GM20431 (cell line): ENCODE measurements around the gene COL4A2.
"Not testable (repeated sequence)": the region's sequence is repeated elsewhere in the genome, so short reads cannot be mapped to it uniquely, and the experiment has no call there.

ENCODE experiments used
- in situ Hi-C: fragments of 300-500 bp; cut with MseI, MboI; formaldehyde crosslinking; loops from one replicate; pipeline ENCODE4 v1.15.0; 2020; ENCODE audit warnings: low sequenced_read_pairs; ENCODE audit not compliant: unreplicated experiment

COL4A2 gene

GRCh38 chr13:110446575-110446890 lies 139.4 kb downstream of the COL4A2 start:
- in situ Hi-C loops: no loop called here

- in situ Hi-C loops: no loop called here
Measured at GRCh38 chr13:110447058-110447511, 140.0 kb downstream of the COL4A2 start.

GRCh38 chr13:110447801-110448200 lies 140.7 kb downstream of the COL4A2 start:
- in situ Hi-C loops: no loop called here

- in situ Hi-C loops: no loop called here
Measured at GRCh38 chr13:110448230-110448629, 141.1 kb downstream of the COL4A2 start.

DNA sequence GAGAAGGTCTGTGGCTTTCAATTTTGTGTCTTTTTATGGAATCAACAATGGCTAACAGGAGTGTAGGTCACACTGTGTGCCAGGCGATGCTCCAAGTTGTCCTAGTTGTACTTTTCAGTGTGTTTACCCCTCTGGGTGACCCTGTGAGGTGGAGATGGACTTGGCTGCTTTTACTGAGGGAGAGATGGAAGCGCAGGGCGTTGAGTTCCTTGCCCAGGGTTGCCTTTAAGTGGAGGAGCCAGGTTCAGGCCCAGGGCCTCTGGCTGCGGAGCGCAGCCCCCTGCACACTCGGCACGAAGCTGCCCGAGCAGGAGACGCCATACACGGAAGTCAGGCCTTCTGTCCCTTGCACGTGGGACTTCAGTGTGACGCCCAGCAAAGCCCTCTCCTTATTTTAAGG lies 141.6 kb downstream of the COL4A2 start:
- in situ Hi-C loops: no loop called here

DNA sequence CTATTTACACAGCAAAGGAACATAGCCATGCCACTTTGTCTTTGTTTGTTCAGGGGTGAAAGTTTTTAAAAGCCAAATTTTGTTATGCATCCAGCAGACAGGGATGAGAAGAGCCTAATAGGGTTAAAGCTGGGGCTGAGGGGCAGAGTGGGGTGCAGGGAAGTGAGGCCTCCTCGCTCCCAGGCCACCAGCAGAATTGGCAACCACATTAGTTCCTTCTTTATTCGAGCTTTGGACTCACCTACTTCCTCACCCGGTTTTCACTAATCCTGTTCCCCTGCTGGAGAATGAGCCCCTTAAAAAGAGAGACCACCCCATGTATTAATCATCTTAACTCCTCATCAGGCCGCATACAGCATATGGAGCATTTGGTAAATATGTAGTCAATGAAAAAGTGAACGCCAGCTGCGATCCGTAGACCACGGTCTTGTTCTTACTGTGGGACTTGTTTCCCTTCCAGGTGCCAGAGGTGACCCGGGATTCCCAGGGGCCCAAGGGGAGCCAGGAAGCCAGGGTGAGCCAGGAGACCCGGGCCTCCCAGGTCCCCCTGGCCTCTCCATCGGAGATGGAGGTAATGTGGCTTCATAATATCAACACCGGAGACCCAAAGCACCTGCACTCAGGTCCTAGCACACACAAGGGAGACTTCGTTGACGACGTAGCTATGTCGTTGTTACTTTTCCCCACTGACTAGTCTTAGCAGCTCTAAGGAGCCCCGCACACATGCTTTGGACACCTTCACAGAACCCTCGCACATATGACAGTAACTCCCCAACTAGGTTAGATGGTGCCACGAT lies 142.3 kb downstream of the COL4A2 start:
- in situ Hi-C loops: no loop called here

- in situ Hi-C loops: no loop called here
Measured at GRCh38 chr13:110450016-110450900, 143.2 kb downstream of the COL4A2 start.

GRCh38 chr13:110450941-110451730 lies 144.1 kb downstream of the COL4A2 start:
- in situ Hi-C loops: no loop called here

- in situ Hi-C loops: not testable (repeated sequence)
Measured at GRCh38 chr13:110453091-110453490, 146.0 kb downstream of the COL4A2 start.

- in situ Hi-C loops: no loop called here
Measured at GRCh38 chr13:110453797-110454196, 146.7 kb downstream of the COL4A2 start.

DNA sequence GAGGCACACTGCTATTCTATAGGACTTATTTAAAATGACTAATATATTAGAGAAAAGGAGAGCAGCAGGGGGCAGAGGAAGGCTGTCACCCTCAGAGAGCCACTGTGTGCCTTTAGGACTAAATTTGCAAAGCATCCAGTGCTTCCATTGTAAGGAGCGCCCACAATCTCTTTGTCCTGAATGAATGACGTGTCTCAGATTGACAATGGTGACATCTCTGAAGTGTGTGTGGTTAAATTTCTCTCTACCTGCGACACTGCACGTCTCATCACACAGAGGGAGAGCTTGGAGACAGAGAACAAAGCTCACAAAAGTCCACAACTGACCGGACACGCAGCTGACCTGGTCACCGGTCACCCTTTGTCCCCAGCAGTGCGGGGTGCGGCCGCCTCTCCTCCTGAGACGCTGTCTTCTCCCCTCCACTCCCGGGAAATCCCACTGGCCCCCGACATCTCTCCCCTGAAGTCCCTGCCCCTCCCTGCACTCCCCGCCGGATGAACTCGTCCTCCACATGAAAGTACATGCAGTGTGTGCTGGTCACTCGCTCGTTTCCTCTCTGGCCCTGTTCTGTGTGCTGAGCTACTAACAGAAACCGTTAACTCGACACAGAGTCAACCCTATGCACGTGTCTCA lies 147.3 kb downstream of the COL4A2 start:
- in situ Hi-C loops: no loop called here

- in situ Hi-C loops: no loop called here
Measured at GRCh38 chr13:110454956-110455355, 147.9 kb downstream of the COL4A2 start.

DNA sequence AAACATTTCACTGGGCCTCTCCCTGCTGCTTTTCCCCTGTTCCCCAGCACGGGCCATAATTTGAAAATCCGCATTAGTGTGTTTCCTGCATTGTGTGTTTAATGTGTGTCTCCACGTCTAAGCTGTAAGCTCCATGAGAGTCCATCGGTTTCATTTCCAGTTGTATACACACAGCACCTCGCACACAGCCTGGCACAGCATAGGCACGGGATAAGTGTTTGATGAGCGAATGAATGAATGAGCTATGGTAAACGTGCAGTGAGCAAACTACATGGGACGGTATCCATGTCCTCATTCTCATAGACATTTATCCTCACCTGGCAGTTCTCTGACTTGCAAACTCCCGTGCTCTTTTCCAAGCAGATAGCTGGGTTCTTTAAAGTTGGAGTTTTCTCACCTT lies 148.4 kb downstream of the COL4A2 start:
- in situ Hi-C loops: no loop called here

GRCh38 chr13:110455941-110456340 lies 148.9 kb downstream of the COL4A2 start:
- in situ Hi-C loops: no loop called here

DNA sequence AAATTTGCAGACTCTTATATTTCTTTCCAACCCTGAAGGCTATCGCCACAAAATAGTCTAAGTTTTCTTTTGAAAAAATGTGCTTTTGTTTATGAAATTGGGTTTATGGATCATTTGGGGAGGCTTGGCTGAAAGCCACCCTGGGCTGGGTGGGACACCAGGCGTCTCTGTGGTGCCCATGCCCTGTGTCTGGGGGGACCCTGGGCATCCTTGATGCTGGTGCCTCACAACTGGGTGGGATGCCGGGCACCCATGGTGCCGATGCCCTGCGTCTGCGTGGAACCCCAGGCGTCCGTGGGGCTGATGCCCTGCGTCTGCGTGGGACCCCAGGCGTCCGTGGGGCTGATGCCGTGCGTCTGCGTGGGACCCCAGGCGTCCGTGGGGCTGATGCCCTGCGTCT lies 149.5 kb downstream of the COL4A2 start:
- in situ Hi-C loops: no loop called here

- in situ Hi-C loops: no loop called here
Measured at GRCh38 chr13:110457361-110457760, 150.3 kb downstream of the COL4A2 start.

GRCh38 chr13:110458017-110458416 lies 150.9 kb downstream of the COL4A2 start:
- in situ Hi-C loops: no loop called here

- in situ Hi-C loops: no loop called here
Measured at GRCh38 chr13:110458594-110459365, 151.7 kb downstream of the COL4A2 start.

GRCh38 chr13:110462091-110462490 lies 155.0 kb downstream of the COL4A2 start:
- in situ Hi-C loops: no loop called here
